ENCODE results near the gene ABCC4. TPM values are rescaled to one million over a fixed set of nuclear protein-coding genes. Genes with fewer than 3 reads are reported as not detected.

ABCC4 gene
- total and polyA plus RNA-seq, 9 of the 15 experiments (the other 6 are each of a cell fraction or from before 2014, with no cell fraction given), result 9.4 to 46.1 (median 25.4) TPM

DNA sequence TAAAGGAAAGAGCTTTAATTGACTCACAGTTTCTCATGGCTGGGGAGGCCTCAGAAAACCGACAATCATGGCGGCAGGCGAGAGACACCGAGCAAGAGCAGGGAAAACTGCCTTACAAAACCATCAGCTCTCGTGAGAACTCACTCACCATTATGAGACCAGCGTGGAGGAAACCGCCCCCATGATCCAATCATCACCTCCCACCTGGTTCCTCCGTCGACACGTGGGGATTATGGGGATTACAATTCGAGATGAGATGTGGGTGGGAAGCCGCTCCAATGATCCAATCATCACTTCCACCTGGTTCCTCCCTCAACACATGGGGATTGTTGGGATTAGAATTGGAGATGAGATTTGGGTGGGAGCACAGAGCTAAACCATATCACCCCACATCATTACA is 293.9 kb downstream of the ABCC4 start (continued):
- TF ChIP-seq ZKSCAN1 (IDR thresholded peaks at IDR 0.05; ENCODE audit: low read depth, low read length), result no peak
- TF ChIP-seq EGR1 (conservative IDR thresholded peaks at IDR 0.05), result peak; percentile 31; the same call in 1 of the 2 replicates
- peak; percentile 46; the same call in 1 of the 2 replicates for TF ChIP-seq TAL1 (IDR thresholded peaks at IDR 0.05)
- no peak for TF ChIP-seq E2F3 (CRISPR knock-in tag; IDR thresholded peaks at IDR 0.05)
- no peak for TF ChIP-seq CCNT2 (IDR thresholded peaks at IDR 0.05; ENCODE audit: borderline replicate concordance, extremely low read depth, insufficient read length, low read depth, low read length)
- TF ChIP-seq ID3 (CRISPR knock-in tag; IDR thresholded peaks at IDR 0.05), result no peak
- TF ChIP-seq ID3 (tag; IDR thresholded peaks at IDR 0.05), result no peak
- 0 out of 2 replicates have a peak, but pooled peaks have one; percentile 11 for TF ChIP-seq CBFA2T2 (conservative IDR thresholded peaks at IDR 0.05)
- TF ChIP-seq RFX7 (CRISPR knock-in tag; IDR thresholded peaks at IDR 0.05), result no peak
- no peak for TF ChIP-seq MLX (CRISPR knock-in tag; conservative IDR thresholded peaks at IDR 0.05)
- TF ChIP-seq, protein P1, sequence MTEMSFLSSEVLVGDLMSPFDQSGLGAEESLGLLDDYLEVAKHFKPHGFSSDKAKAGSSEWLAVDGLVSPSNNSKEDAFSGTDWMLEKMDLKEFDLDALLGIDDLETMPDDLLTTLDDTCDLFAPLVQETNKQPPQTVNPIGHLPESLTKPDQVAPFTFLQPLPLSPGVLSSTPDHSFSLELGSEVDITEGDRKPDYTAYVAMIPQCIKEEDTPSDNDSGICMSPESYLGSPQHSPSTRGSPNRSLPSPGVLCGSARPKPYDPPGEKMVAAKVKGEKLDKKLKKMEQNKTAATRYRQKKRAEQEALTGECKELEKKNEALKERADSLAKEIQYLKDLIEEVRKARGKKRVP (CRISPR knock-in tag; IDR thresholded peaks at IDR 0.05), result no peak
- TF ChIP-seq HDAC2 (IDR thresholded peaks at IDR 0.05), result no peak
- TF ChIP-seq, protein P2, sequence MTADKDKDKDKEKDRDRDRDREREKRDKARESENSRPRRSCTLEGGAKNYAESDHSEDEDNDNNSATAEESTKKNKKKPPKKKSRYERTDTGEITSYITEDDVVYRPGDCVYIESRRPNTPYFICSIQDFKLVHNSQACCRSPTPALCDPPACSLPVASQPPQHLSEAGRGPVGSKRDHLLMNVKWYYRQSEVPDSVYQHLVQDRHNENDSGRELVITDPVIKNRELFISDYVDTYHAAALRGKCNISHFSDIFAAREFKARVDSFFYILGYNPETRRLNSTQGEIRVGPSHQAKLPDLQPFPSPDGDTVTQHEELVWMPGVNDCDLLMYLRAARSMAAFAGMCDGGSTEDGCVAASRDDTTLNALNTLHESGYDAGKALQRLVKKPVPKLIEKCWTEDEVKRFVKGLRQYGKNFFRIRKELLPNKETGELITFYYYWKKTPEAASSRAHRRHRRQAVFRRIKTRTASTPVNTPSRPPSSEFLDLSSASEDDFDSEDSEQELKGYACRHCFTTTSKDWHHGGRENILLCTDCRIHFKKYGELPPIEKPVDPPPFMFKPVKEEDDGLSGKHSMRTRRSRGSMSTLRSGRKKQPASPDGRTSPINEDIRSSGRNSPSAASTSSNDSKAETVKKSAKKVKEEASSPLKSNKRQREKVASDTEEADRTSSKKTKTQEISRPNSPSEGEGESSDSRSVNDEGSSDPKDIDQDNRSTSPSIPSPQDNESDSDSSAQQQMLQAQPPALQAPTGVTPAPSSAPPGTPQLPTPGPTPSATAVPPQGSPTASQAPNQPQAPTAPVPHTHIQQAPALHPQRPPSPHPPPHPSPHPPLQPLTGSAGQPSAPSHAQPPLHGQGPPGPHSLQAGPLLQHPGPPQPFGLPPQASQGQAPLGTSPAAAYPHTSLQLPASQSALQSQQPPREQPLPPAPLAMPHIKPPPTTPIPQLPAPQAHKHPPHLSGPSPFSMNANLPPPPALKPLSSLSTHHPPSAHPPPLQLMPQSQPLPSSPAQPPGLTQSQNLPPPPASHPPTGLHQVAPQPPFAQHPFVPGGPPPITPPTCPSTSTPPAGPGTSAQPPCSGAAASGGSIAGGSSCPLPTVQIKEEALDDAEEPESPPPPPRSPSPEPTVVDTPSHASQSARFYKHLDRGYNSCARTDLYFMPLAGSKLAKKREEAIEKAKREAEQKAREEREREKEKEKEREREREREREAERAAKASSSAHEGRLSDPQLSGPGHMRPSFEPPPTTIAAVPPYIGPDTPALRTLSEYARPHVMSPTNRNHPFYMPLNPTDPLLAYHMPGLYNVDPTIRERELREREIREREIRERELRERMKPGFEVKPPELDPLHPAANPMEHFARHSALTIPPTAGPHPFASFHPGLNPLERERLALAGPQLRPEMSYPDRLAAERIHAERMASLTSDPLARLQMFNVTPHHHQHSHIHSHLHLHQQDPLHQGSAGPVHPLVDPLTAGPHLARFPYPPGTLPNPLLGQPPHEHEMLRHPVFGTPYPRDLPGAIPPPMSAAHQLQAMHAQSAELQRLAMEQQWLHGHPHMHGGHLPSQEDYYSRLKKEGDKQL (CRISPR knock-in tag; IDR thresholded peaks at IDR 0.05; ENCODE audit: borderline replicate concordance), result no peak
- TF ChIP-seq CHD2 (IDR thresholded peaks at IDR 0.05; ENCODE audit: low read depth, low read length), result 0 out of 2 replicates have a peak, but pooled peaks have one; percentile 27

Measured in K562 (cell line).